Stimulated activated CD8-positive, alpha-beta memory T cell treated with anti-CD3 and anti-CD28 coated beads, Interleukin-4, amount 100 ng/mL, for 1 hour (primary cell): Measurements from ENCODE around the gene MTHFR.

ENCODE experiments used
- DNase-seq, 2 donors: peaks; one replicate each; pipeline ENCODE4 v3.0.0-alpha.2; 2020; ENCODE audit warnings: low read depth in 2 of 2, low spot score in 1 of 2

Gene MTHFR

GRCh38 chr1:11799099-11799498, 6.7 kb downstream of the MTHFR start:
- no peak for DNase-seq

- no peak for DNase-seq
Observed at GRCh38 chr1:11797525-11798216, 8.1 kb downstream of the MTHFR start.

- no peak for DNase-seq
Observed at GRCh38 chr1:11796036-11796828, 9.5 kb downstream of the MTHFR start.

GRCh38 chr1:11795238-11795890, 10.4 kb downstream of the MTHFR start:
- no peak for DNase-seq

- DNase-seq = no peak
Observed at GRCh38 chr1:11794446-11795237, 11.1 kb downstream of the MTHFR start.

- DNase-seq = no peak
Observed at GRCh38 chr1:11793819-11794218, 11.9 kb downstream of the MTHFR start.

- no peak for DNase-seq
Observed at GRCh38 chr1:11792106-11792505, 13.7 kb downstream of the MTHFR start.

GRCh38 chr1:11790880-11791715, 14.7 kb downstream of the MTHFR start:
- no peak for DNase-seq

- DNase-seq = no peak
Observed at GRCh38 chr1:11790101-11790879, 15.5 kb downstream of the MTHFR start.

GRCh38 chr1:11789126-11790067, 16.4 kb downstream of the MTHFR start:
- no peak for DNase-seq

- DNase-seq = no peak
Observed at GRCh38 chr1:11788549-11789053, 17.2 kb downstream of the MTHFR start.

- DNase-seq = no peak
Observed at GRCh38 chr1:11787804-11788436, 17.8 kb downstream of the MTHFR start.

GRCh38 chr1:11787251-11787803, 18.4 kb downstream of the MTHFR start:
- DNase-seq = no peak

GRCh38 chr1:11786168-11786567, 19.6 kb downstream of the MTHFR start:
- no peak for DNase-seq

- DNase-seq = no peak
Observed at GRCh38 chr1:11784993-11785769, 20.6 kb downstream of the MTHFR start.

- DNase-seq = no peak
Observed at GRCh38 chr1:11784256-11784992, 21.3 kb downstream of the MTHFR start.
